ENCODE data around the gene MYO1D.

DNA sequence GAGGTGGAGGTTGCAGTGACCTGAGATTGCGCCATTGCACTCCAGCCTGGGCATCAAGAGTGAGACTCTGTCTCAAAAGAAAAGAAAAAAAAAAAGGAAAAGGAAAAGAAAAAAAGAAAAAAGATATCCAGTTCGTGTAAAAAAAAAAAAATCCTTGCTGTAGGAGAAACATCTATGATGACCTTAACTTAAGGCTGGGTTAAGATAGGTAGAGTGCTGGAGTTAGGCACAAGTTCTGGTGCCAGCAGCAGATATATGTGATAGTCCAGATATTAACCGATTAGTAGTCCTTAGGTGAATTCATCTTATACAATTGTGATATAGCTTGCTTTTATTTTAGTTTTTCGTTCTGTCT, 415.4 kb downstream of the MYO1D start:
- TF ChIP-seq EGR1 (IDR thresholded peaks at IDR 0.05; ENCODE audit: low read depth) (no peak), YY1 (IDR thresholded peaks at IDR 0.05; ENCODE audit: extremely low read depth, insufficient replicate concordance, low read depth, low read length) (no peak), POLR2A (IDR thresholded peaks at IDR 0.05; ENCODE audit: borderline replicate concordance, extremely low read depth, insufficient read depth, insufficient read length) (no peak), ELF1 (IDR thresholded peaks at IDR 0.05; ENCODE audit: borderline replicate concordance, low read depth) (no peak), EZH2 (IDR thresholded peaks at IDR 0.05) (no peak), EZH2phosphoT487 (IDR thresholded peaks at IDR 0.05; ENCODE audit: borderline replicate concordance) (no peak), POLR2AphosphoS5 (IDR thresholded peaks at IDR 0.05; ENCODE audit: low read depth, low read length) (no peak)
- TF ChIP-seq, protein P1, sequence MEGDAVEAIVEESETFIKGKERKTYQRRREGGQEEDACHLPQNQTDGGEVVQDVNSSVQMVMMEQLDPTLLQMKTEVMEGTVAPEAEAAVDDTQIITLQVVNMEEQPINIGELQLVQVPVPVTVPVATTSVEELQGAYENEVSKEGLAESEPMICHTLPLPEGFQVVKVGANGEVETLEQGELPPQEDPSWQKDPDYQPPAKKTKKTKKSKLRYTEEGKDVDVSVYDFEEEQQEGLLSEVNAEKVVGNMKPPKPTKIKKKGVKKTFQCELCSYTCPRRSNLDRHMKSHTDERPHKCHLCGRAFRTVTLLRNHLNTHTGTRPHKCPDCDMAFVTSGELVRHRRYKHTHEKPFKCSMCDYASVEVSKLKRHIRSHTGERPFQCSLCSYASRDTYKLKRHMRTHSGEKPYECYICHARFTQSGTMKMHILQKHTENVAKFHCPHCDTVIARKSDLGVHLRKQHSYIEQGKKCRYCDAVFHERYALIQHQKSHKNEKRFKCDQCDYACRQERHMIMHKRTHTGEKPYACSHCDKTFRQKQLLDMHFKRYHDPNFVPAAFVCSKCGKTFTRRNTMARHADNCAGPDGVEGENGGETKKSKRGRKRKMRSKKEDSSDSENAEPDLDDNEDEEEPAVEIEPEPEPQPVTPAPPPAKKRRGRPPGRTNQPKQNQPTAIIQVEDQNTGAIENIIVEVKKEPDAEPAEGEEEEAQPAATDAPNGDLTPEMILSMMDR (IDR thresholded peaks at IDR 0.05 in 2 of 3, conservative IDR thresholded peaks at IDR 0.05 in 1 of 3; ENCODE audit: borderline replicate concordance in 1 of 3, insufficient read depth in 1 of 3, low read depth in 2 of 3, low read length in 2 of 3) = no peak
- TF ChIP-seq, protein P2, sequence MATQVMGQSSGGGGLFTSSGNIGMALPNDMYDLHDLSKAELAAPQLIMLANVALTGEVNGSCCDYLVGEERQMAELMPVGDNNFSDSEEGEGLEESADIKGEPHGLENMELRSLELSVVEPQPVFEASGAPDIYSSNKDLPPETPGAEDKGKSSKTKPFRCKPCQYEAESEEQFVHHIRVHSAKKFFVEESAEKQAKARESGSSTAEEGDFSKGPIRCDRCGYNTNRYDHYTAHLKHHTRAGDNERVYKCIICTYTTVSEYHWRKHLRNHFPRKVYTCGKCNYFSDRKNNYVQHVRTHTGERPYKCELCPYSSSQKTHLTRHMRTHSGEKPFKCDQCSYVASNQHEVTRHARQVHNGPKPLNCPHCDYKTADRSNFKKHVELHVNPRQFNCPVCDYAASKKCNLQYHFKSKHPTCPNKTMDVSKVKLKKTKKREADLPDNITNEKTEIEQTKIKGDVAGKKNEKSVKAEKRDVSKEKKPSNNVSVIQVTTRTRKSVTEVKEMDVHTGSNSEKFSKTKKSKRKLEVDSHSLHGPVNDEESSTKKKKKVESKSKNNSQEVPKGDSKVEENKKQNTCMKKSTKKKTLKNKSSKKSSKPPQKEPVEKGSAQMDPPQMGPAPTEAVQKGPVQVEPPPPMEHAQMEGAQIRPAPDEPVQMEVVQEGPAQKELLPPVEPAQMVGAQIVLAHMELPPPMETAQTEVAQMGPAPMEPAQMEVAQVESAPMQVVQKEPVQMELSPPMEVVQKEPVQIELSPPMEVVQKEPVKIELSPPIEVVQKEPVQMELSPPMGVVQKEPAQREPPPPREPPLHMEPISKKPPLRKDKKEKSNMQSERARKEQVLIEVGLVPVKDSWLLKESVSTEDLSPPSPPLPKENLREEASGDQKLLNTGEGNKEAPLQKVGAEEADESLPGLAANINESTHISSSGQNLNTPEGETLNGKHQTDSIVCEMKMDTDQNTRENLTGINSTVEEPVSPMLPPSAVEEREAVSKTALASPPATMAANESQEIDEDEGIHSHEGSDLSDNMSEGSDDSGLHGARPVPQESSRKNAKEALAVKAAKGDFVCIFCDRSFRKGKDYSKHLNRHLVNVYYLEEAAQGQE (IDR thresholded peaks at IDR 0.05; ENCODE audit: low read depth) = no peak
- TF ChIP-seq, protein P3, sequence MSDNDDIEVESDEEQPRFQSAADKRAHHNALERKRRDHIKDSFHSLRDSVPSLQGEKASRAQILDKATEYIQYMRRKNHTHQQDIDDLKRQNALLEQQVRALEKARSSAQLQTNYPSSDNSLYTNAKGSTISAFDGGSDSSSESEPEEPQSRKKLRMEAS (IDR thresholded peaks at IDR 0.05) = no peak
- TF ChIP-seq, protein P4, sequence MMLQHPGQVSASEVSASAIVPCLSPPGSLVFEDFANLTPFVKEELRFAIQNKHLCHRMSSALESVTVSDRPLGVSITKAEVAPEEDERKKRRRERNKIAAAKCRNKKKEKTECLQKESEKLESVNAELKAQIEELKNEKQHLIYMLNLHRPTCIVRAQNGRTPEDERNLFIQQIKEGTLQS (IDR thresholded peaks at IDR 0.05) = no peak

Data from HCT116 (cell line).